ENCODE measurements around the gene HOXB5. TPM values are rescaled to one million over a fixed set of nuclear protein-coding genes. Genes with fewer than 3 reads are reported as not detected.

The HOXB5 gene
- total RNA-seq, 1 donor from 2014 or later: not detected

Other genes with a start within 250 kb of the HOXB5 start
- 0.22 TPM in 1 of 2 replicates, not detected in the other for gene SKAP1, start 163.6 kb downstream of the HOXB5 start, total RNA-seq
- not detected in 2 replicates for gene HOXB1, start 62.8 kb downstream of the HOXB5 start, total RNA-seq
- gene HOXB2, start 48.7 kb downstream of the HOXB5 start, total RNA-seq: 0.20 and 0.22 TPM in 2 replicates
- 0.87 and 1.2 TPM in 2 replicates for gene HOXB4, start 15.4 kb downstream of the HOXB5 start, total RNA-seq
- 1.7 and 1.8 TPM in 2 replicates for gene HOXB3, start 3.5 kb downstream of the HOXB5 start, total RNA-seq
- 0.40 and 0.87 TPM in 2 replicates for gene HOXB6, start 11.2 kb upstream of the HOXB5 start, total RNA-seq
- under 0.01 and 1.3 TPM in 2 replicates for gene HOXB7, start 17.2 kb upstream of the HOXB5 start, total RNA-seq
- gene HOXB8, start 21.5 kb upstream of the HOXB5 start, total RNA-seq: 0.22 TPM in 1 of 2 replicates, not detected in the other
- under 0.01 TPM in 1 of 2 replicates, not detected in the other for gene HOXB9, start 32.6 kb upstream of the HOXB5 start, total RNA-seq
- not detected in 2 replicates for gene PRAC1, start 128.7 kb upstream of the HOXB5 start, total RNA-seq
- not detected in 2 replicates for gene PRAC2, start 129.4 kb upstream of the HOXB5 start, total RNA-seq
- under 0.01 TPM in 1 of 2 replicates, not detected in the other for gene HOXB13, start 135.0 kb upstream of the HOXB5 start, total RNA-seq
- not detected in 2 replicates for gene TTLL6, start 223.4 kb upstream of the HOXB5 start, total RNA-seq
- 19.6 and 31.7 TPM in 2 replicates for gene CALCOCO2, start 237.3 kb upstream of the HOXB5 start, total RNA-seq